Urothelium cell line (cell line): ENCODE results near the gene PNMA8C.

Experiments used
- DNase-seq: peaks from one replicate; pipeline ENCODE4 v3.0.0; 2011; ENCODE audit warnings: low spot score, mixed read lengths
- FAIRE-seq: peaks from 2 replicates; lab custom pipeline; 2011; peaks lifted over from hg19 to GRCh38; lab: Jason Lieb, UNC

Gene PNMA8C

GRCh38 chr19:46428239-46429135 is at the start of gene PNMA8C:
PNMA8C (minus strand) TSS chr19:46428936; CDS start chr19:46428359, 577 bp downstream.
- DNase-seq (peak; percentile 77), FAIRE-seq (no peak)

DNA sequence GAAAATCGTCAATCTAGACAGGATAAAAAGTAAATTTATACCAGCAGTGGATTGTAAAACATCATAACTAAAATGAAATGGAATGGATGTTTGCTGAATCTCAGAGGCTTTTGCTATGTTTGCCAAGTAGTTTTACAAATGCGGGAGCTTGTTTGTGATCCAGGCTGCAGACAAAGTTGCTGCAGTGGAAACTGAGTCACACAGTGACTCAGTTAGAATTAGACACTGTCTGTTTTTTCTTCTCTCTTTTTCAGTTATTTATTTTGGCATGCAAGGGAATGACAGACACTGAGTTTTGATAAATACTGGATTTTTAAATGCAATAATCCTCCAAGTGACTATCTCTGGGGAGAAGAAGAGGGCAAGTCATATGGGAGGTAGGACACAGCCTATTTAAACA is 47.2 kb upstream of the PNMA8C start:
- DNase-seq (no peak), FAIRE-seq (no peak)

- no peak for DNase-seq
- FAIRE-seq = no peak
Observed at GRCh38 chr19:46474211-46474610, 45.5 kb upstream of the PNMA8C start.

DNA sequence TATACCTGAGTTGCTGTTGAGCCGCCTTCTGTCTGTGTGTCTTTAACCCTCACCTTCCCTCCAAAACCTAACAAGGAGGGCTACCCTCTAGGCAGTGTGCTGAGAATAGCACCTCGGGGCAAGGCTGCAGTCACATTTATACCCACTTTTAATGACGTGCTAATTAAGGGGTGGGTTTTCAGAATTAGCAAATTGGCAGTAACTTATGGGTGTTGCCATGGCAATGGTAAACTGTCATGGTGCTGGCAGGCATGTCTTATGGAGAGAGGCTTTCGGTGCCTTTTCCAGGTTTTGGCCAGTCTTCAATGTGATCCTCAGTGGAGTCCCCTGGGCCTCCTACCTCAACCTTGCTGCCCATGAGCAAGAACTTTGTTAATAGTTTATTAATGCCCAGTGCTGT is 43.9 kb upstream of the PNMA8C start:
- FAIRE-seq = no peak
- DNase-seq = no peak

DNA sequence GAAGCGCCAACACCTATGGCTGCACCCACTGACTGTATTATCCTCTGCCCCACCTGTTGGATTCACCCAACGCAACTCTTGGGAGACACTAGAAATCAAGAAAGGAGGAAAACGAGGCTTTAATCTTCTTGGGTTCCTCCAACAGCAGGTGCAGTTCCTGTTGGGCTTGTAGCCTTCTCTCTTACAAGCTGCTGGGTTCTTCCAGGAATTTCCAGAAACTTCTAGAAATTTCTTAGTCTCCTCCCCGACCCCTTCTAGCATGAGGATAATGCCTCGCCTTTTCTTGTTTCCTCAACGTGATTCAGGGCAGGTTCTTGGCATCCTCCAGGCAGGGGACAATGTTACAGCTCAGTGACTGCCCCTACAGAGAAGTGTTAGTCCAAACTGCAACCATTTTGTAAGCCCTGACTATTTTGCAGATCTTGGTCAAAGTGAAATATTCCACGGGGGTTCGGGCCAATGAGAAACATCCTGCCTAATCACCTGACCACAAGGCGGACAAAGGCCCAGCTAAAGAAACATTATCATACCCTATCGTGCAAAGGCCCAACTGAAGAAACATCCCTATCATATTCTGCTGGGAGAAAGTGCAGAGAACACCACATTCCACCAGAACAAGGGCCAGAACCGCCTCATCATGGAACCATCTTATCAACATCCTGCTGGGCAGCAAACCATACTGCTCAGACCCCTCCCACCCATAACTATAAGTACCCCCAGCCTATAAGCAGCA is 43.2 kb upstream of the PNMA8C start:
- no peak for DNase-seq

GRCh38 chr19:46471116-46471733 is 42.5 kb upstream of the PNMA8C start, which contains the start of gene PNMA8A:
PNMA8A (minus strand) TSS chr19:46471563; CDS start chr19:46471035, 528 bp downstream.
- FAIRE-seq (no peak), DNase-seq (no peak)

More for the DNA sequence above, 43.2 kb upstream of the PNMA8C start:
- FAIRE-seq = no peak

DNA sequence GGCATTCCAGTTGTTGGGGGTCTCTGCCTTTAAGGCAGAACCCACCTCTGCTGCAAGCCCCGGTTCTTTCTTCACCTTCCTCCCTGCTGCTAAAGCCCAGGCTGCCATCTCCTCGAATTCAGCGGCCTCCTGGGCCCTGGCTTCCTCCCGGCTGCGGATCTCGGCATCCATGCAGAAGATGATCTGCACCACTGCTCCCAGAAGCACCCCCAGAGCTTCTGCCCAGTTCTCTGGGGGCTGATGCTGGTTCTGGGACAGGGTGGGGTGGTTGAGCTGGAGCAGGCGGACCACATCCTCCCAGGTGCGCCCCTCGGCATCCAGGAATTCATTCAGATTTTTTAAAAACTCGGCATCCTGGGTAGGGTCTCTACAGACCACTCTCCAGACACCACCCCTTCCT is 41.6 kb upstream of the PNMA8C start:
- DNase-seq = no peak
- FAIRE-seq = no peak

DNA sequence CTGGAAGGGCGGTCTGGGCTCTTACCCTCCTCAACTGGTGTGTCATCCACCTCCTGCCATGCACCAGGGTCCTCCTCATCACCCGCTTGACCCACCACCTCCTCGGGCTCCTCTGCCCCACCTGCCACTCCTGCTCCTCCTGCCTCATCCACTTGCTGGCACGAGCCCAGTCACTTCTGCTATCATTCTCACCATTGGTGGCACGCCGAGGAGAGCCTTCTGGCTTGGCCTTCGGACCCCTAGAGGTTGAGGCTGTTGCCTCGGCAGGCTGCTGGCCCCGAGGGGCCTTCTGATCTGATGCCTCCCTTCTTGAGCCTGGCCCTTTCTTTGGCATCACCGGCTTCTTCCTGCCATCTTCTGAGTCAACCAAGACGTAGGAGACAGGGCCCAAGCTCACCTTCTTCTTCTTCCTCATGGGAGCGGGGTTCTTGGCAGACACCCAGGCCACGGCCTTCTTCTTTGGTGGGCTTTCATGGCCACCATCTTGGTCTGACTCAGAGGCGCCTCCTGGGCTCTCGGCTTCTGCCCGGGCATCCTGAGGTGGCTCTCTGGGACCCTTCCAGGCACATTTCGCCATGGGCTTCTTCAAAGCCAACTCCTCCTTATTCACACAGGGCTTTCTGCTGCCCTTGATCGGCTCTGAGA is 40.9 kb upstream of the PNMA8C start:
- no peak for DNase-seq
- no peak for FAIRE-seq

- FAIRE-seq (no peak), DNase-seq (peak; percentile 56)
Observed at GRCh38 chr19:46466536-46467196, 37.9 kb upstream of the PNMA8C start.

- no peak for DNase-seq
- FAIRE-seq = no peak
Observed at GRCh38 chr19:46463516-46463915, 34.8 kb upstream of the PNMA8C start.

- DNase-seq (no peak), FAIRE-seq (no peak)
Observed at GRCh38 chr19:46461537-46461936, 32.8 kb upstream of the PNMA8C start.

GRCh38 chr19:46460981-46461380 is 32.2 kb upstream of the PNMA8C start:
- DNase-seq = no peak
- no peak for FAIRE-seq

- no peak for DNase-seq
- no peak for FAIRE-seq
Observed at GRCh38 chr19:46460055-46460454, 31.3 kb upstream of the PNMA8C start.

DNA sequence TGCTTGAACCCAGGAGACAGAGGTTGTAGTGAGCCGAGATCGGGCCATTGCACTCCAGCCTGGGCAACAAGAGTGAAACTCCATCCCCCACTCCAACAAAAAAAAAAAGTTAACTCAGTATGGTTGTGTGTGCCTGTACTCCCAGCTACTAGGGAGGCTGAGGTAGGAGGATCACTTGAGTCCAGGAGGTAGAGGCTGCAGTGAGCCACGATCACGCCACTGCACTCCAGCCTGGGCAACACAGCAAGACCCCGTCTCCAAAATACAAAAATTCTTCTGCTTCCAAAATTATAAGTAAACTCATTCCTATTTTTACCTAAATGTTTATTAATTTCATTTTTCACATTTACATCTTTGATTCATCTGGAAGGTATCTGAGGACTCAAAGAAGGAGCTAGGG is 28.2 kb upstream of the PNMA8C start:
- DNase-seq (no peak), FAIRE-seq (no peak)

DNA sequence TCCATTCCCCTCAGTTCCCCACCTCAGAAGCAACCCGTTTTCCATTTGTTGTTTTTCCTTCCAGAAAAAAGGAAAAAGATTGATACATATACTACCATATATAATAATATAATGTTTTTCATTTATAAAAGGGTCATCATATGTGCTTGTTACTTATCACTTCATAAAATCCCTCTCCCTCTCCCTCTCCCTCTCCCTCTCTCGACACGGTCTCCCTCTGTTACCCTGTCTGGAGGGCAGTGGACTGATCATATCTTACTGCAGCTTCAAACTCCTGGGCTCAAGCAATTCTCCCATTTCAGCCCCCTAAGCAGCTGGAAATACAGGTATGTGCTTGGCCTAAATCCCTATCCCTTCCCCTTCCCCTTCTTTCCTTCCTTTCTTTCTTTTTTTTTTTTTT is 25.5 kb upstream of the PNMA8C start:
- FAIRE-seq = no peak
- no peak for DNase-seq

- DNase-seq = no peak
- no peak for FAIRE-seq
Observed at GRCh38 chr19:46453661-46454060, 24.9 kb upstream of the PNMA8C start.

GRCh38 chr19:46452186-46452585 is 23.4 kb upstream of the PNMA8C start:
- FAIRE-seq = no peak
- DNase-seq = no peak

DNA sequence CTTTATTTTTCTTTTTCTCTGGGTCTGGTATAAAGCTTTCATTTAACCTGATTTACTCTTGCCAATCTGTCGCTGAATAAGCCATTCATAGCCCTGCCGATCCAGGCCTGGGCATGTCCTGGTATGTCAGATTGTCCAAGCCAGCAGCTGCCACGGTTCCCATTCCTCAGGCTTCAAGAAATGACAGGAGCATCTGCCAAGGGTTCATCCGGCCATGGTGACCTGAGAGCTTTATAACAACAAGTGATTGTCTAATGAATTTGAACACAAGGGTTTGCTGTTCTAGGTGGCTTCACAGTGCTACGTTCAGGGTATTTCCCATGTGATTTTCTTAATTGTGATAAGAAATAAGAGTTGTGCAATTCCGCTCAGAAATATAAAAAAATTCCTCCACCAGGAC is 22.6 kb upstream of the PNMA8C start:
- DNase-seq = no peak
- no peak for FAIRE-seq

DNA sequence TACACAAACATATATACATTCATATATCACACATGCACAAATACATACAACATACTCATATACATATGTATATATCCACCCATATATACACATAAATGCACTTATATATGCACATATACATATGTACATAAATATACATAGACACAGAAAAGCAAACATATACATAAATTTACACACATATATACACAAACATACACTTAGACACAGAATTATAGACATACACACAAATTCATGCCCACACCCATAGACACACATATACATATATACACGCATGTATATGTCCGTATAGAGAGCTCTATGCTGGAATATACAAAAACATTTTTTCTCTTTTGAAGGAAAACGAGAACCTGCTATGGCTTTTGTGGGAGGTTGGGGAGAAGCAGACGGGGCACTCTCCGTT is 22.0 kb upstream of the PNMA8C start:
- FAIRE-seq (no peak), DNase-seq (no peak)

GRCh38 chr19:46449228-46449627 is 20.5 kb upstream of the PNMA8C start:
- DNase-seq (no peak), FAIRE-seq (no peak)
